Suprapubic skin (tissue), 4 donors: ENCODE data around the gene SRRM2. TPM values are rescaled to one million over a fixed set of nuclear protein-coding genes. Genes with fewer than 3 reads are reported as not detected.

Experiments
- DNase-seq, 2 donors: peaks; one replicate each; pipeline ENCODE4 v3.0.0-alpha.2; 2019; ENCODE audit warnings: low spot score in 2 of 2
- H3K27ac ChIP-seq: fragments of 200-600 bp; sonication (generic); one replicate; pipeline ENCODE4 v1.5.1; 2019
- H3K27me3 ChIP-seq: fragments of 200-600 bp; sonication (generic); one replicate; pipeline ENCODE4 v1.5.1; 2019
- H3K36me3 ChIP-seq: fragments of 200-600 bp; sonication (generic); one replicate; pipeline ENCODE4 v1.5.1; 2019
- H3K4me1 ChIP-seq: fragments of 200-600 bp; sonication (generic); one replicate; pipeline ENCODE4 v1.5.1; 2019
- H3K4me3 ChIP-seq: fragments of 200-600 bp; sonication (generic); one replicate; pipeline ENCODE4 v1.5.1; 2019; ENCODE audit warnings: mild to moderate bottlenecking
- H3K9me3 ChIP-seq: fragments of 200-600 bp; sonication (generic); one replicate; pipeline ENCODE4 v1.5.1; 2019
- EP300 ChIP-seq: sonication (generic); formaldehyde crosslinking; IDR thresholded peaks from one replicate; pipeline ENCODE4 v1.6.1; 2017; ENCODE audit warnings: antibody characterized with exemption
- POLR2A ChIP-seq, 2 donors: fragments of 450-650 bp; IDR thresholded peaks; one replicate each; pipeline ENCODE4 v1.6.1; 2017; ENCODE audit warnings: antibody characterized with exemption in 2 of 2, mild to moderate bottlenecking in 2 of 2, moderate library complexity in 2 of 2
- POLR2AphosphoS5 ChIP-seq, 3 donors: sonication (generic); formaldehyde crosslinking; IDR thresholded peaks; one replicate each; pipeline ENCODE4 v1.6.1; 2017; ENCODE audit warnings: antibody characterized with exemption in 3 of 3
- WGBS: methylation state at CpG from one replicate; pipeline ENCODE4 v1.1.5; 2018; 5-methylcytosine and 5-hydroxymethylcytosine counted together
- total RNA-seq, 4 donors: library from RNA; depleted of rRNA; stranded (reverse); fragments of >200 nt; gene quantifications; one replicate each; pipeline ENCODE4 v1.1.0, GENCODE V29; 2016
- TF ChIP-seq, protein P1 (sequence below), 2 donors: fragments of 200-600 bp in 1 of 2; fragments of 450-650 bp in 1 of 2; sonication (generic) in 1 of 2; IDR thresholded peaks; one replicate each; pipeline ENCODE4 v1.5.1; 2016 to 2019; ENCODE audit warnings: antibody characterized with exemption in 2 of 2, mild to moderate bottlenecking in 1 of 2, moderate library complexity in 1 of 2

Gene SRRM2
- total RNA-seq, 4 donors from 2014 or later, result 484 to 1,595 (median 654) TPM

- H3K4me3 ChIP-seq, result no peak overlapping the region
- no peak for TF ChIP-seq POLR2AphosphoS5 (IDR thresholded peaks at IDR 0.05)
- TF ChIP-seq, protein P1, sequence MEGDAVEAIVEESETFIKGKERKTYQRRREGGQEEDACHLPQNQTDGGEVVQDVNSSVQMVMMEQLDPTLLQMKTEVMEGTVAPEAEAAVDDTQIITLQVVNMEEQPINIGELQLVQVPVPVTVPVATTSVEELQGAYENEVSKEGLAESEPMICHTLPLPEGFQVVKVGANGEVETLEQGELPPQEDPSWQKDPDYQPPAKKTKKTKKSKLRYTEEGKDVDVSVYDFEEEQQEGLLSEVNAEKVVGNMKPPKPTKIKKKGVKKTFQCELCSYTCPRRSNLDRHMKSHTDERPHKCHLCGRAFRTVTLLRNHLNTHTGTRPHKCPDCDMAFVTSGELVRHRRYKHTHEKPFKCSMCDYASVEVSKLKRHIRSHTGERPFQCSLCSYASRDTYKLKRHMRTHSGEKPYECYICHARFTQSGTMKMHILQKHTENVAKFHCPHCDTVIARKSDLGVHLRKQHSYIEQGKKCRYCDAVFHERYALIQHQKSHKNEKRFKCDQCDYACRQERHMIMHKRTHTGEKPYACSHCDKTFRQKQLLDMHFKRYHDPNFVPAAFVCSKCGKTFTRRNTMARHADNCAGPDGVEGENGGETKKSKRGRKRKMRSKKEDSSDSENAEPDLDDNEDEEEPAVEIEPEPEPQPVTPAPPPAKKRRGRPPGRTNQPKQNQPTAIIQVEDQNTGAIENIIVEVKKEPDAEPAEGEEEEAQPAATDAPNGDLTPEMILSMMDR (IDR thresholded peaks at IDR 0.05), result no peak
- TF ChIP-seq EP300, result no peak
- no peak for TF ChIP-seq POLR2A (IDR thresholded peaks at IDR 0.05)
- no peaks in the 10 kb centered on the region for H3K4me1 ChIP-seq
- no peak overlapping the region for H3K27ac ChIP-seq
- H3K36me3 ChIP-seq, result no peaks in the 10 kb centered on the region
- DNase-seq, result no peak
- WGBS, result 97% methylated on average over 12 of the region's 12 CpGs
- no peaks in the 10 kb centered on the region for H3K9me3 ChIP-seq
- peaks cover 15% of the 10 kb centered on the region for H3K27me3 ChIP-seq
Measured at GRCh38 chr16:2742323-2743006, 10.0 kb upstream of the SRRM2 start.

- no peaks in the 10 kb centered on the region for H3K36me3 ChIP-seq
- no peak overlapping the region for H3K27ac ChIP-seq
- no peak for DNase-seq
- H3K27me3 ChIP-seq, result peaks cover 14% of the 10 kb centered on the region
- TF ChIP-seq, protein P1 (IDR thresholded peaks at IDR 0.05), result no peak
- TF ChIP-seq POLR2A (IDR thresholded peaks at IDR 0.05), result no peak
- no peak for TF ChIP-seq POLR2AphosphoS5 (IDR thresholded peaks at IDR 0.05)
- no peak for TF ChIP-seq EP300
- 90% methylated on average over 17 of the region's 19 CpGs for WGBS
- H3K4me1 ChIP-seq, result no peaks in the 10 kb centered on the region
- H3K4me3 ChIP-seq, result no peak overlapping the region
- H3K9me3 ChIP-seq, result no peaks in the 10 kb centered on the region
Measured at GRCh38 chr16:2743007-2743810, 9.2 kb upstream of the SRRM2 start.

- Histone ChIP-seq H3K4me3 (no peak overlapping the region), H3K4me1 (no peaks in the 10 kb centered on the region), H3K27ac (no peak overlapping the region), H3K9me3 (no peaks in the 10 kb centered on the region), H3K27me3 (peaks cover 7% of the 10 kb centered on the region), H3K36me3 (no peaks in the 10 kb centered on the region)
- TF ChIP-seq POLR2AphosphoS5 (IDR thresholded peaks at IDR 0.05) (no peak), POLR2A (IDR thresholded peaks at IDR 0.05) (no peak), EP300 (no peak)
- TF ChIP-seq, protein P1 (IDR thresholded peaks at IDR 0.05), result no peak
- WGBS, result 95% methylated on average over 6 of the region's 6 CpGs
- no peak for DNase-seq
Measured at GRCh38 chr16:2744711-2745110, 7.7 kb upstream of the SRRM2 start.

DNA sequence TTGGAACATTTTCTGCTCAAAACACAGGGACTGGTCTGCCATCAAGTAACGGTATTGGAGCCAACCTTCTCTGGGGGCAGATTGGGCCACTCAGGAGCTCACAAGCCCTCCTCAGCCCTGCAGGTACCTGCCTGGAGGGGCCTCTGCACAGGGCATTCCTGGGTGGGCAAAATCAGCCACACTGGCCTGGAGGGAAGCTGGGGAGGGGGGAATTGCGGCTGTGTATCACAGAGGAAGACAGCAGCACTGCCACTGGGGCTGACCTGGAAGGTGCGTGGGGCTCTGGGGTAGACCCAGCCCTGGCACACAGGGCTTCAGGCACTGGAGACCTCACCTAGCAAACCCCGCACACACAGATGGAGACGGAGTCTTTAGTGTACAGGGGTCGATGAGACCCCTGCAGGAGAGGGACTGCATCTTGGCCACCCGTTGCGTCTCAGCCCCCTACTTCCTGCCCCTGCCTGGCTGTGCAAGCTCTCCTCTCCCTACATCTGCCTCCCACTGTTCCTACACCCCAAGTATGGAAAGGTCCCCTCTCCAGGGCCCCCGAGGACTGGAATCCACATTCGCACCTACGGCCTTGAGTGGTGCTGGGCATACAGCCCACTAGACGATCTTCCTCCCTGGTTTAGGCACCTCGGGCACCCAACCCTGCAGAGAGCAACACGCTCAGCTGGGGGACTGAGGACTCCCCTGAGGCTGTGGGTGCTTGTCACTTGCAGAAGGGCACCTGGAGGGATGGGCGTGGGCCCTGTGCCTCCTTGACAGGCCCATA lies 7.1 kb upstream of the SRRM2 start:
- peaks cover under 1% of the 10 kb centered on the region for H3K27me3 ChIP-seq
- H3K4me3 ChIP-seq, result no peak overlapping the region
- H3K27ac ChIP-seq, result no peak overlapping the region
- H3K9me3 ChIP-seq, result no peaks in the 10 kb centered on the region
- WGBS, result 66% methylated on average over 11 of the region's 15 CpGs
- H3K36me3 ChIP-seq, result no peaks in the 10 kb centered on the region
- DNase-seq, result no peak
- no peak for TF ChIP-seq EP300
- no peak for TF ChIP-seq POLR2AphosphoS5 (IDR thresholded peaks at IDR 0.05)
- TF ChIP-seq POLR2A (IDR thresholded peaks at IDR 0.05), result no peak
- TF ChIP-seq, protein P1 (IDR thresholded peaks at IDR 0.05), result no peak
- no peaks in the 10 kb centered on the region for H3K4me1 ChIP-seq
